Stimulated activated CD8-positive, alpha-beta memory T cell treated with anti-CD3 and anti-CD28 coated beads, Interleukin-12 subunit alpha, Interleukin-12 subunit beta, amount 100 ng/mL, for 24 hours (primary cell): ENCODE data around the gene SYT7.
"Not testable (repeated sequence)": the region's sequence is repeated elsewhere in the genome, so short reads cannot be mapped to it uniquely, and the experiment has no call there.

Source experiments
- DNase-seq: peaks from one replicate; pipeline ENCODE4 v3.0.0-alpha.2; 2020; ENCODE audit errors: extremely low read depth

Gene SYT7

GRCh38 chr11:61497473-61497872 is 83.4 kb downstream of the SYT7 start:
- no peak for DNase-seq

DNA sequence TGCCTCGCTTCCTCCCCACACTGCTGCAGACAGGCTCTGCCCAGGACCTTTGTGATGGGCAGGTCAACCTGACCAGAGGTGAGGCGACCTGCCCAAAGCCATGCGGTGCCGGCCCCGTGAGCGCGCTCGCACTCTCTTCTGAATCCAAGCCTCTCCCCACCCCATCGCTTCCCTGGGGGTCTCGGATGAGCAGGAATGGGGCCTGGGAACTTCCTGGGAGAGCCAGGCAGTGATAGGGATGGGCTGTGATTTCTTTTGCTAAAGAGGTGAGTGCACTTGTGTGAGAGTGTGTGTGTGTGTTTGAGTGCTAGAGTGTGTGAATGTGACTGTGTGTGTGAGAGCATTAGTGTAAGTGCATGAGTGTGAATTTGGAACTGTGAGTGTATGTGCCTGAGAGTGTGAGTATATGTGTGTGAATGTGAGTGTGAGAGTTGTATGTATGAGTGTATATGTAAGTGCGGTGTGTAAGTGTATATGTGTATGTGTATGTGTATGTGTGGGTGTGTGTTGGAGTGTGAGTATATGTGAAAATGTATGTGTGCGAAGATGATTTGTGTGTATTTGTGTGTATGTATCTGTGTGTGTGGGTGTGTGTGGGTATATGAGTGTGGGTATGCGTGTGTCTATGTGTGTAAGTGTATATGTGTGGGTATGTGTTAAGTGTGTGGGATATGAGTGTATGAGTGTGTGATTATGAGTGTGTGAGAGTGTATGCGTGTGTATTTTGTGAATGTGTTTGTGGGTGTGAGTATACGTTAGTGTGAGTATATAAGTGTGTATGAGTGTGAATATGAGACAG is 84.1 kb downstream of the SYT7 start:
- DNase-seq: no peak

GRCh38 chr11:61495801-61496601 is 84.9 kb downstream of the SYT7 start:
- no peak for DNase-seq

DNA sequence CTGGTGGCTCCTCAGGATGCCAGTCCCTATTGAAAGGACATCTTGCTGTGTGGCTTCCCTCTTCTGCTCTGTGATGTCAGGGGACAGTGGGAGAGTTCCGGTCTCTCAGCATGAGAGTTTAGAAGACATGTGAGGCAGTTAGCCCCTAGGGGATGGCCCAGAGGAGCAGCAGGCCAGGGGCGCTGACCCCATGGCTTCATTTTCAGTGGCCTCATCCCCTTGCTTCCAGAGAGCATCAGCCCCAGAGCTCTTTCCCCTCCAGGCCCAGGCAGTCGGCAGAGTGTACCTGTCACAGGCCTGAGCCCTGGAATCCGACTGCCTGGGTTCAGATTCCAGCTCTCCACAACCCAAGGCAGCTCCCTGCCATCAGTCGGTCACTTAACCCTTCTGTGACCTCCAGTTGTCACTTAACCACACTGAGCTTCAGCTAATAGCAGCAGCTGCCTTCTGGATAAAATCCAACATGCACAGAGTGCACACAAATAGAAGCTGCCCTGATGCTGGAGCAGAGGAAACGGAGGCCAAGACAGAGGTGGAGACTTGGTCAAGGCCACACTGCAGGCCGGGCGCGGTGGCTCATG is 86.4 kb downstream of the SYT7 start:
- no peak for DNase-seq

DNA sequence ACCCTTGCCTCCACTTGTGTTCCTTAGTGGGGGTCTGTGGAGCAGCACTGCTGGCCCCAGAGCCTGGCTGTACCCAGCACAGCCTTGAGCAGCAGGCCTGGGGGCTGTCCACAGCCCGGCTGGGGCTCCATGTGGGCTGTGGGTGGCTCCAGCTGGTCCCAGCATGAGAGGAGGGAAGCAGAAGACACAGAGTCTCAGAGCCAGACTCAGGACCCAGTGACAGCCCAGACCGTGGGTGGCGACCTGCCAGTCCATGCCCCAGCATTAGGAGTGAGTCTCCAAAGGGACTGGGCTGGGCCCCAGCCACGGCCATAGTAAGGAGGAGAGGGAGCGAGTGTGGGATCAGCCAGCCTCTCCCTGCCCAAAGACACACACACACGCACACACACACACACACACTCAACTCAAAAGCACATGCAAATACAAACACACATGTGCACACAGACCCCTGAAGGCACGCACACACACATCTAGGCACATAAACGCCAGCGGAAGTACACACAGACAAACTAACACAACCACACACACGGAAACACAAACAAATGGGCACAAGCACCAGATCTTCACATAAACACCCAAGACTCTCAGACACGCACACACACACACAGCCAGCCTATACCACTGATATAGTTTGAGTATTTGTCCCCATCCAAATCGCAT is 89.0 kb downstream of the SYT7 start:
- DNase-seq: no peak

GRCh38 chr11:61489833-61490721 is 90.8 kb downstream of the SYT7 start:
- DNase-seq: no peak

DNA sequence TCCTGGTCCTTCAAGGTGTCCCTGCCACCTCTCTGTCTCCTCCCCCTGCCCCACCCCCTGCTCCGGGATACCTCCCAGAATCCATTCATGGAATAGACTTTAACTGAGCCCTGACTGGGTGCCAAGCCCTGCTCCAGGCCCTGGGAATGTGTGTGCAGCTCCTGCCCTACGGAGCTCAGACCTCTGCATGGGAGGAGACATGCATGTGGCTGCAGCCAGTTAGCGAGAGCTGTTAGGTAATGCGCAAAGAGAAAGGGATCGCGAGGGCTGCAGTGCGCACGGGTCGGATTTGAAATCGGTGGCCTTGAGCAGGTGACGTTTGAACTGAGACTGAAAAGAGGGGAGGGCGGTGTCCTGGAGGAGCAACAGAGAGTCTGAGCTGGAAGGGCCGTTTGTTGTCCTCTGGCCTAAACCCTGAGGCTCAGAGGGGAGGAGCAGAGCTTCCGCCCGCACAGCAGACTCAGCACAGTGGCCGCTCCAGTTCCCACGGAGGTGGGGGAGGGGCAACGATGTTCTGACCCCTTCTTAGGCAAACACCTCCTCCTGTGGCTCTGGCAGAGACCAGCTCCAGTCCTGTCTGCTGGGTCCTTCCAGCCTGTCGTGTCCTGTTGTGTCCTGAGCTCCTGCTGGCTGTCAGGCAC is 92.1 kb downstream of the SYT7 start:
- DNase-seq: no peak

DNA sequence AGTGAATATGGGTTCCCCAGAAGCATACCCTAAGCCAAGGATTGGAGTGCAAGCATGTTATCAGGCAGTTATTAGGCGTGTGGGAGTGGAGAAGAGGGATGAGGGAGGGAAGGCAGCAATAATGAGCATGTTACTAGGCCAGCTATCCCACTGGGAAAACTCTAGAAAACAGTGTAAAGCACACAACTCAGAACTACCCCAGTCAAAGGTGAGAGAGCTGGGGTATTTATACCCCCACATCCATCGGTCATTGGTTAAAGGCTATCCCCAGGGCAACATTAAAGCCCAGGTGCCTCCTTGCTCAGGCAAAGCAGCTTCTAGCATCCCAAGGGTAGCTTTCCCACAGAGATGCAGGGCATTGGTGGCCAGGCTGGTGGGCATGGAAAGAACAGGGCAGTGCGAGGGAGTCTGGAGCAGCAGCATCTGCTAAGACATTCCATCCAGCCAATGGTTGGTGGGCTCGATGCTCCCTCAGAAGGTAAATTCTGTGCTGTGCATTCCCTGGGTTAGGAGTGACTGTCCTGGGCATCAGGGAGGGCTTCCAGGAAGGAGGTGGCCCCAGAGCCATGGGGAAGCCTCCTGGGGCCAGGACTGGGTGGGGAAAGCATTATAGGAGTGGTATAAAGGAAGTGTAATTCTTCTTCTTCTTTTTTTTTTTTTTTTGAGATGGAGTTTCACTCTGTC is 93.4 kb downstream of the SYT7 start:
- DNase-seq: no peak

GRCh38 chr11:61486779-61487178 is 94.1 kb downstream of the SYT7 start:
- no peak for DNase-seq

GRCh38 chr11:61486011-61486620 is 94.8 kb downstream of the SYT7 start:
- DNase-seq: no peak

GRCh38 chr11:61485080-61485479 is 95.8 kb downstream of the SYT7 start:
- DNase-seq: no peak

GRCh38 chr11:61484541-61484940 is 96.3 kb downstream of the SYT7 start:
- no peak for DNase-seq

GRCh38 chr11:61482513-61482912 is 98.4 kb downstream of the SYT7 start:
- DNase-seq: no peak

DNA sequence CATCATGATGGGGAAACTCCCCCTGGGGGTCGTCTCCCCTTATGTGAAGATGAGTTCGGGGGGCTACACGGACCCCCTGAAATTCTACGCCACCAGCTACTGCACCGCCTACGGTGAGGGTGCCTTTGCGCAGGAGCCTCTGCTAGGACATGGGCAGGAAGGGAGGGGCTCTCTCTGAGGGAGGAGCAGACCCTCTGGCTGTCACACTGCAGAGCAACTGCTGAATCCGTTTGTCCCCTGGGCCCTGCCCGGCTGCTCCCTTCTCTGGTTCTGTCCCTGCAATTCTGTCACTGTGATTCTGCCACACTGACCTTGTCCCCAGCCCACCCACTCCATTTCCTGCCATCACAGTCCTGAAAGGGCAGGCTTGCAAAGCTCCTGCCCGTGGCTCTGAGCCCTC is 99.1 kb downstream of the SYT7 start:
- DNase-seq: no peak

DNA sequence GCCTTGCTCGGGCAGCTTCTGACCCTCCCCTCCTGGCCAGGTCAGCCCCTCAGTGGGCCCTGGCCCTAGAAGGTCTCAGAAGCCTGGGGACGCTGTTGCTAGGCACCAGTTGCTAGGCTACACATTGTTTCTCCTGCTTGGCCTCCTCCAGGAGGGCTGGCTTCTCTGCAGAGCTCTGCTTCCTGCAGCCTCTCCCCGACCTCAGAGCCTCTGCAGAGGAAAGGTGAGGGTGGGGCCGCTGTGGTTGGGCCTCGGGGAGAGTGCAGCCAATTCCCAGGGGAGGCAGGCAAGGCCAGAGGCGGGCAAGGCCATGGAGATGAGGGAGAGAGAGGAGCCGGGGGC is 99.9 kb downstream of the SYT7 start:
- no peak for DNase-seq

- no peak for DNase-seq
Measured at GRCh38 chr11:61480261-61480993, 100.4 kb downstream of the SYT7 start.

DNA sequence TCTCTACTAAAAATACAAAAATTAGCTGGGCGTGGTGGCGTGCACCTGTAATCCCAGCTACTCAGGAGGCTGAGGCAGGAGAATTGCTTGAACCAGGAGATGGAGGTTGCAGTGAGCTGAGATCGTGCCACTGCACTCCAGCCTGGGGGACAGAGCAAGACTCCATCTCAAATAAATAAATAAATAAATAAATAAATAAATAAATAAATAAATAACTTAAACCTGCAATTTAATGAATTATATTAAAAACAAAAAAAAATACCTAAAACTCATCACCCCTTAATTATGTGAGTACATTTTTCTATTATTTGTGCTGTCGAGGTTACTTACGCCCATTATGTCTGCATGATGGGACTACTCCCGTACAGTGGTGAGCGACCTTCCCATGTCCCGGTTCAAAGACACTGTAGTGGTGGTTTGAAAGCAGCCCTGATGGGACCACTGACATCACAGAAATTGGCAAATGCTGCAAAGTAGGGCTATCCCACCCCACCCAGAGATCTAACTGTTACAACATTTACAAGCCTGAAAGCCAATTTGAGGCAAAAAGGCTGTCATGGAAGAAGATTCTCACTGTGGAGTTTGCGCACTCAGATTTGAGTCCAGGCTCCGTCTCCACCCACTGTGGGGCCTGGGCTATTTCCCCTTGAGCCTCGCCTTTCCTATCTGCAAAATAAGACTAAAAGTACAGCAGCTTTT is 101.4 kb downstream of the SYT7 start:
- not testable (repeated sequence) for DNase-seq

DNA sequence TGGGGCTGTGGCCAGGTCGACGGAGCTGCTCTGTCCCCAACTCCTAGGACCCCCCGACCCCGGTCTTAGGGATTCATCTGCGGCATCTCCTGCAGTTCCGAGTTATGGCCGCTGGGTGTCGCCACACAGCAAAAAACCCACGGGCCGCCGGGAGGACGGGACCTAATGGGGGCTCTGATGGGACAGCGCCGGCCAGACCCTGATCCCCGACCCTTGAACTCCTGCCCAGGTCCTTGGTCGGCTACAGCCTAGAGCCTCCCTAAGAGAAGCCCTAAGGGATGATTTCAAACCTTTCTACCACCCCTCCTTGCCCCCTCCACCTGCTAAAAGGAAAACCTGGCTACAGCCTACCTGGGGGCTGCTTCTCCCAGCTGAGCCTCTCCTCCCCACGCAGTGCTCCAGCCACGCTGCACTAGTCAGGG is 103.1 kb downstream of the SYT7 start:
- DNase-seq: no peak
